ENCODE results near the gene RBM14.
"Not testable (repeated sequence)": the region's sequence is repeated elsewhere in the genome, so short reads cannot be mapped to it uniquely, and the experiment has no call there.

RBM14 gene

DNA sequence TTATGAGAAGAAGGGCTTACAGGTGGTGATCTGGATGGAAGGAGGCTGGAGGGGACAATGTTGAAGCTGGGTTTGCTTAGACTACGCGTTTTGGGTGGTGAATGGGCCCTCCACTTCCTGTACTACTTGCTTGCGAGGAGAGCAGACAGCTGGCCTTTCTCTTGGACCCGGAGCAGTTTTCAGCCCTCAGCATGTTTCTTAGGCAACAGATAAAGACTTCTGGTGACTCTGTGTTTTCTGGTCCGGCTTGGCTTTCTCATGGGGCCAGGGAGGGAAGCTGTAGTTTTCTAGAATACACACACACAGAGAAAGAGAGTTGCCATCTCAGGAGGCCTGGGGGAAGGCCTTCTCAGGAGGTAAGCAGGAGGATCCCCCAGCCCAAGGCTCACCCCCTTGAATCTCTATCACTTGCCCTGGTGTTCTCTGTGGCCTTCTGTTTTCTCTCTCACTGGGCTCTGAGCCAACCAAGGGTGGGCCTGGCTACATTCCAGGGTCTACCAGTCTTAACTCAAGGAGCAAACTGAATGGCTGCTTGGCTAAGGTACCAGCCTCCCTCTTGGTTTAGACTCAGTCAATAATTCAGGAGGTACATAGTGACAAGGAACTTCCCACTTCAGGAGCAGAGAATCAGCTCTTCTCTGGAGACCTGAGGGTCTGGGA, 21.1 kb upstream of the RBM14 start:
- no peak for DNase-seq (ENCODE audit: low spot score)

GRCh38 chr11:66598993-66599392, 17.4 kb upstream of the RBM14 start:
- DNase-seq (ENCODE audit: low spot score) = no peak

DNA sequence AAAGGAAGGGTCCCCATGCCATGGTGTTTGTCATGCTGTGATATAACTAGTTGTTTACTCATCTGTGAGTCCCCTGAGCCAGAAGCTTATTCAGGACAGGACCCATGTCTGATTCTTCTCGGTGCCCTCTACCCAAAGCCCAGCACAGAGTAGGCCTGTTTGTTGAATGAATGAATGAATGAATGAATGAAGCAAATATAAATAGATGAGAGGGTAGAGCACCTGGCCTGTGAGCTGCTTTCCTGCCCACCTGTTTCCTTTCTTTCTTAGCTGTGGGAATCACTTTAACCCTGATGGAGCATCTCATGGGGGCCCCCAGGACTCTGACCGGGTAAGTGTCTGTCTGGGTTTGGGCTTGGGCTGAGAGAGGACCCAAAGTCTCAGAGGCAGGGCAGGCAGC, 16.2 kb upstream of the RBM14 start:
- DNase-seq (ENCODE audit: low spot score) = no peak

GRCh38 chr11:66600631-66601233, 15.7 kb upstream of the RBM14 start:
- no peak for DNase-seq (ENCODE audit: low spot score)

DNA sequence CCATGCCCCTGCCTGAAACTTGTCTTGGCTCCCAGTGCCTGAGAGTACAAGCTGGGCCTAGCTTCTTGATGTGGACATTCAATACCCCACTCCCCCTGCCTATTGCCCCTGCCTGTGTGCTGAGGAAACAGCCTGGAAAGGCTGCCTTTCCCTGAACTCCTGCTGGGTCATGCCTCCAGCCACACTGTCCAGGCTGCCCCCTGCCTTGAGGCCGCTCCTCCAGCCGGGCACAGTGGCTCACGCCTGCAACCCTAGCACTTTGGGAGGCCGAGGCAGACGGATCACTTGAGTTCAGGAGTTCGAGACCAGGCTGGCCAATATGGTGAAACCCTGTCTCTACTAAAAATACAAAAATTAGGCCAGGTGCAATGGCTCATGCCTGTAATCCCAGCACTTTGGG, 13.4 kb upstream of the RBM14 start:
- DNase-seq (ENCODE audit: low spot score) = no peak

DNA sequence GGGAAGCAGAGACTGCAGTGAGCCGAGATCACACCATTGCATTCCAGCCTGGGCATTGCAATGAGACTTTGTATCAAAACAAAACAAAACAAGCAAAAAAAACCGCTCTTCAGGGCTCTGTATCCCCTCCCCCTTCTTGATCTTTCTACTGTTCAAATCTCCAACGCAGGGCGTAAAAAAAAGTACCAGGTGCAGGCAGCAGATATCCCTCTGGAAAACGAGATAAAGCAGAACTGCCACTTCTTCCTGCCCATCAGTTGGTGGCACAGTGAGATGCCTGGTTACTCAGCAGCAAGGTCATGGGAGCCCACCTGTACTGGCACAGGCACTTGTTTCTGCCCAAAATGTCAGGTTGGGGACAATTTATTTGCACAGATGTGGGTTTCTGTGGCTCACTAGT, 12.3 kb upstream of the RBM14 start:
- DNase-seq (ENCODE audit: low spot score) = no peak

DNA sequence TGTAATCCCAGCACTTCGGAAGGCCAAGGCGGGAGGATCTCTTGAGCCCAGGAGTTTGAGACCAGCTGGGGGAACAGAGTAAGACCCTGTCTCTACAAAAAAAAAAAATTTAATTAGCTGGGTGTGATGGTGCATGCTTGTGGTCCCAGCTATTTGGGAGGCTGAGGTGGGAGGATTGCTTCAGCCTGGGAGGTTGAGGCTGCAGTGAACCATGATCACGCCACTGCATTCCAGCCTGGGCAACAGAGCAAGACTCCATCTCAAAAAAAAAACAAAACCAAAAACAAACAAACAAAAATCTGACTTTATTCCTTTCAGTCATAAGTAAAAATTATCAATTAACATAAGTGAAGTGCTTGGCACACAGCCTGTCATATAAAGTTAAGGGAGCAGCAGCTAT, 9.8 kb upstream of the RBM14 start:
- not testable (repeated sequence) for DNase-seq (ENCODE audit: low spot score)

DNA sequence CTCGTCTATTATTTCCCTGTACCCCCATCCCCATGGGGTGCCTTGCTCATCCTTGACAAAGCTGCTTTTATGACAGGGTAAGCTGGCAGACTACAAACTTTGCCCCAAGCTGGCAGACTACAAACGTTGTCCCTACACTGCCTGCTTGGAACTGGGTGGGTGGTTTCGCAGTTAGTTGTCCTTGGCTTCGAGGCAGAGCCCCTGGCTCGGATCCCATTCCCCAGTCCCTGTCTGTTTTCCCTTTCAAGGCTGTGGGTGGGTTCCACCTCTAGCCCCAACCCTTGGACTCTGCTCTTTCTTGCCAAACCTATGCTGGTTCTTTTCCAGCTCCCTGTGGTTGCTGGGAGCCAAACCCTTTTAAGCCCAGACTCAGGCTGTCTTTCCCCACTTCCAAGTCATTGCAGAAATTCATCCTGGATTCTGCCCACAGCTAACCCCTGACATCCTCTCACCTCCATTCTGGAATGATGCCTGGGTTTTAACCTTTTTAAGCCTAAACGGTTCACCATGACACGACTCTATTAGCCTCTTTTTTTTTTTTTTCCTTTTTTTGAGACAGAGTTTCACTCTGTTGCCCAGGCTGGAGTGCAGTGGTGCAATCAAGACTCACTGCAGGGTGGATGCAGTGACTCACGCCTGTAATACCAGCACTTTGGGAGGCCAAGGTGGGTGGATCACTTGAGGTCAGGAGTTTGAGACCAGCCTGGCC, 9.2 kb upstream of the RBM14 start:
- peak; percentile 86 for DNase-seq (ENCODE audit: low spot score)

DNA sequence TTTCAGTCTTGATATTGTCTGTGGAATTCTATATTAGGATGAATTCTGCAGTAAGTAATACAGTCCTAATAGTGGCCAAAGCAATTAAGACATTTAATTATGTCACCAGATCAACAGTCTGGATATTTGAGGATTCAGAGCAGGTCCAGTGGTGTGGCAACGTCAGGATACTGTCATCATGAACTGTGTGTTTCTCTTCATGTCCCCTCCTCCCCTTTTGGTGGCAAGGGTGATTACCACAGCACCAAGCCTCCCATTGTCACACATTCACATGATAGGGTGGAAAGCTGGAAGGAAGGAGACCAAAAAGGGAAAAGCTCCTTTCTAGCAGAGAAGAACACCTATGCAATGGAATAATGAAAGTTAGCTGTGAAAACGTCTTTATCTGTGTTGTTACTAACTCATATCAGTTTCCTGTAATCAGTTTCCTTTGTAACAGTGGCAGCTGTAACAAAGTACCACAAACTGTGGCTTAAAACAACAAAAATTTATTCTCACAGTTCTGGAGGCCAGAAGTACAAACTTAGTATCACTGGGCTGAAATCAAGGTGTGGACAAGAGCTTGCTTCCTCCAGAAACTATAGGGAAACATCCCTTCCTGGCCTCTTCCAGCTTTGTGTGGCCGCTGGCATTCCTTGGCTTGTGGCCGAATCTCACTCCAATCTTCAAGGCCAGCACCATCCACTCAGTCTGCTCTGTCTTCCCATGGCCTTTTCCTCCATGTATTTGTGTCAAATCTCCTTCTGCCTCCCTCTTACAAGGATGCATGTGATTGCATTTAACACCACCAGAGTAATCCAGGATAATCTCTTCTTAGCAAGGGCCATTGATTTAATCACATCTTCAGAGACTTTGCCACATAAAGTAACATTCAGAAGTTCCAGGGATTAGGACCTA, 6.5 kb upstream of the RBM14 start:
- DNase-seq (ENCODE audit: low spot score) = no peak

GRCh38 chr11:66612458-66612857, 4.0 kb upstream of the RBM14 start:
- DNase-seq (ENCODE audit: low spot score) = no peak

DNA sequence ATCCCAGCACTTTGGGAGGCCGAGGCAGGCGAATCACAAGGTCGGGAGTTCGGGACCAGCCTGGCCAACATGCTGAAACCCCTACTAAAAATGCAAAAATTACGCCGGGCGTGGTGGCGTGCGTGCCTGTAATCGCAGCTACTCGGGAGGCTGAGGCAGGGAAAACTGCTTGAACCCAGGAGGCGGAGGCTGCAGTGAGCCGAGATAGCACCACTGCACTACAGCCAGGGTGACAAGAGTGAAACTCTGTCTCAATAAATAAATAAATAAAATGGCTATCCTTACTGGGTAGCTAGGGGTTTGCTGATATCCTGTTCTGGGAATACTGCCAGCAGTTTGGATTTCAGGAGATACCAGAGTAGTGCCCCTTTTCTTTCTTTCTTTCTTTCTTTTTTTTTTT, 2.4 kb upstream of the RBM14 start:
- no peak for DNase-seq (ENCODE audit: low spot score)

DNA sequence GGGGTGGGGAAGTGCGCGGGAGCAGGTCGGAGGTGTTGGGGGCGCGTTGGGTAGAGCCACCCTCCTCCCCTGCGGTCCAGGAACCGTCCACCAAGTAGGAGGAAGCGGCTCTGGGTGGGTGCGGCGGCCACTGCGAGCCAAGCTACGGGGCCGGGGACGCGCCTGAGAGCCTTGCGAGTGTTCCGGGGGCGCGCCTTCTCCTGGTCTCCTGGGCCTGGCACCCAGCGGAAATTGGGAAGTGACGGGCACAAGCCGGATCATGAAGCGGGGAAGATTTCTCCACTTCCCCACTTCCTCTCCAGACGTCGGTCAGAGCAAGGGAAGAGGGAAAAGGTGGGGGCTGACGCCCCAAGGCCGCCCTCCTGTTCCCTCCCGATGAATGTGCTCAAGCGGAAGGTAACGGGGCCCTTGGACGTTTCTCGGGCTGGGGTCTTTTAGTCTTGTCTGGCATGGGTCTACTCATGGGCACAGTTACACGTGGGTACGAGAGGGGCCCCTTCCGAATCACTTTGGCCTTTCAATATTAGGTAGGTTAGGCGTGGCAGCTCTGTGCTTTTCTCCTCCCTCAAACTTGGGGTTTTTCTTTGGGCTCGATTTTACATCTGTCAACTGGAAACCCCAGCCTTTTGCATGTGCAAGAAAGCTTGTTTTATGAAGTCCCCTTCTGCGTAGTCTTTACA, 865 bp downstream of the RBM14 start:
- no peak for DNase-seq (ENCODE audit: low spot score)

DNA sequence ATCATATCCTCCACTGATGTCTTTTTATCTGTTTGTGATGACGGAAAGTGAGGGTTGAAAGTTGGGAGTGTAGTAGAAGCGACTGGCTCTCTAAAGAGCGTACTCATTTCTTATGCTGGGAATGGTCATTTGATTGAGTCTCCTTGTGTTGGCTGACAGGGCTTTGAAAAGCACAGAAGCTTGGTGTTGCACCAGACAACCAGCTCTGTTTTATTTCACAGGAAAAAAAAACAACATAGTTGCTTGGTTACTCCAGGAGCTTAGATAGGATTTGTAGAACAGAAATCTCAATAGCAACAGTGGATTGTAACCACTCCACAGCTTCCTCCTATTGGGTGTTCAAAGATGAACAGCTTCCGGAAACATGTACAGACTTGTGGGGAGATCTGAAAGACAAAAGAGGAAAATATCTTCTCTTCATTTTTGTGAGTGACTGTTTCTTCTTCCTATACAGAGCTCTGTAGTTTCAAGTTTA, 2.7 kb downstream of the RBM14 start:
- peak; percentile 22 for DNase-seq (ENCODE audit: low spot score)

- DNase-seq (ENCODE audit: low spot score) = no peak
Measured at GRCh38 chr11:66624450-66624849, 8.0 kb downstream of the RBM14 start.

- DNase-seq (ENCODE audit: low spot score) = no peak
Measured at GRCh38 chr11:66625041-66625751, 8.8 kb downstream of the RBM14 start.

DNA sequence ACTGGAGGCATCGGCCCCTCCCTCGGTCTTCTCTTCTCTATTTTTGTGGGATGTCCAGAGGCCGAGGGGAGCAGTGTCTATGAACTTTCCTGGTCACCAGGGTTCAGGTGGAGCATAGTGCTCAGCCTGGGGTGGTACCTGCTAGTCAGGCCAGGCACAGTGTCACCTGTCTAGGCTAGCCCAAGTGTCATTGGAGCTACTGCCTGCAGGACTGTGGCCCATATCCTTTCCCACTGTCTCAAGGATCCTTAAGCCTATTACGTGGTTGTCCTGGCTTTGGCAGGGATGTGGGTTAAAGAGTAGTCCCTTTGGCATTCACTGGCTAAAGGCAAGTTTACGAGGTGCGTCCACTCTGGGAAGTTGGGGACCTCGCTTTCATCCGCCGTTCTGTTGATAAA, 9.3 kb downstream of the RBM14 start:
- no peak for DNase-seq (ENCODE audit: low spot score)

GRCh38 chr11:66626382-66626781, 10.0 kb downstream of the RBM14 start:
- no peak for DNase-seq (ENCODE audit: low spot score)

DNA sequence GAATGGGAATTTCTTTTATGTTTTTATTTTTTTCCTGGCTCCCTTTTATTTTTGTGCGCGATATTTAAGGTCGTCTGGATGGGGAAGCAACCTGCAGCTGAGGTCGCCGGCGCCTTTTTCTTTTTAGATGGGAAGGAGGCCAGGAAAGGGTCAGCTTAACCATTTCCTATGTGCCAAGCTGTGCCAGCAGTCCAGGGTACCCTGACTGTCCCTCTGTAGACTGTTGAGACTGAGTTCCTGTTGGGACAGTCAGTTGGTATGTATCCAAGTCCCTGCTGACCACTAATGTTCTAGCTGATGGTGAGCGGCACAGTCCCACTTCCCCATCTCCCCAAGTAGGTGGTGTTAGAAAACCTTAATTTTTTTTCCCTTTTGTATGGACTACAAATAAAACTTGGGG, 10.5 kb downstream of the RBM14 start:
- no peak for DNase-seq (ENCODE audit: low spot score)

DNA sequence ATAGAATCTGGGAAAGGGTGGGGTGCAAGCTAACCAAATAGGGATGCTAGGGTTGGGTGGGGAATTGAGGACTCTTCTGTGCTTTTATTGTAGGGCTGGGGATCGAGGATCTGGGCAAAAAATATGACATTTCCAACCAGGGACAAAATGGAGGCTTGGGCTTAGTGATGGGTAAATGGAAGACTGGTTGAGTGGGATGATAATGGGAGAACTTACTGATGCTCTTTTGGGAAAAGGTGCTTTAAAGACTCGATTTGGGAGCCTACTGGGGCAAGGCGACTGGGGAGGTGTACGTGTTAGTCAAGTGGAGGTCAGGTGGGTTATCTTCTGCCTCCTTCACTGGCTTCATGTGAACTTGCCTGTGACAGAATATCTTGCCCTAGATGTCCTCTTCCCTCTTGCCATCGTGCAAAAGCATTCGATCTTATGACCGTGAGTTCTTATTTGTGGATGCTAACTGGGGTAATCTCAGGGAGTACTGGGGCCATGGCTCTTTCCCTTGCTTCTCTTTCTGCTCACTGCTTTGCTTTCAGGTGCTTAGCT, 11.7 kb downstream of the RBM14 start:
- no peak for DNase-seq (ENCODE audit: low spot score)

DNA sequence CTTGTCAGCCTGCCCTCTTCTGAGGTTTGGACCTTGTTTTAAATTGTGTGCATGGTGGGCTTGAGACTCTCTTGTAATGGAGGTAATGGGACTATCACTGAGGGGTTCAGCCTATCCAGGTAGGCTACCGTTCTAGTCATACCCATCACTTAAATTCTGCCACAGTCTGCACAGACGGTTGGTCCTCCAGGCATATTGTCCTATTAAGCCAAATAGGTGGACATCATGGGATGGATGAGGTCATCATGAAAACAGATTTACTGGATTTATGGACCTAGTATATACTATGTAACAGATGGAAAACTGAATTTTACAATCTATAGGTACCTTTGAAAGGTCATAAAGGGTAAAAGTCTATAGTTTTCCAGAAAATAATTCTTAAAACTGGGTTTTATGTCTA, 12.9 kb downstream of the RBM14 start:
- no peak for DNase-seq (ENCODE audit: low spot score)

DNA sequence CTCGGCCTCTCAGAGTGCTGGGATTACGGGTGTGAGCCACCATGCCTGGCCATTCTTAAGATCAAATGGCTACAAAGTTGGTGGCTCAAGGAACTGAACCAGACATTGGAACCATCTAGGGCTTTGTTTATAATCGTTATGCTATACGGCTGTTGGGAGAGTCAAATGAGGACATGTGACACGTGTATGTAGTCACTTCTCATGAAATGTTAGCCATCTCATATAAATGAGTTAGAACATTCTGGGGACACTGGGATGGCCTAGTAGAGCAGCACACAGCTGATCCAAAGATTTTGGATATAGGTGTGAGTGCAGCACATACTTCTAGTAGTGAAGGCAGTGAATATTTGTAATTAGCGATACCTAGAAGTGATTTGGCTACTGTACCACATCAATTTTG, 15.5 kb downstream of the RBM14 start:
- DNase-seq (ENCODE audit: low spot score) = no peak

Data from AG20443 (cell line).